HepG2 (cell line): ENCODE measurements around the gene RERE. TPM values are rescaled to one million over a fixed set of nuclear protein-coding genes. Genes with fewer than 3 reads are reported as not detected.
A peak's percentile ranks its signal among the peaks of the same experiment; 100 is the strongest.

ENCODE experiments used
- ARHGAP35 ChIP-seq: sonication (generic); formaldehyde crosslinking; IDR thresholded peaks from 2 replicates; pipeline ENCODE4 v1.9.0; 2022; ENCODE audit warnings: mild to moderate bottlenecking, inconsistent platforms, moderate library complexity, missing genetic modification reagents, borderline replicate concordance
- BHLHE40 ChIP-seq: IDR thresholded peaks from 2 replicates; pipeline ENCODE4 v1.6.1; 2011; ENCODE audit warnings: low read length, improper control_type of control experiment
- DDIT3 ChIP-seq: sonication (generic); formaldehyde crosslinking; IDR thresholded peaks from 2 replicates; pipeline ENCODE4 v1.4.0; 2020; ENCODE audit warnings: mild to moderate bottlenecking, missing genetic modification reagents
- FIP1L1 ChIP-seq: fragments of 200-400 bp; formaldehyde crosslinking; IDR thresholded peaks from 2 replicates; pipeline ENCODE4 v1.6.1; 2018; ENCODE audit warnings: low read depth, mild to moderate bottlenecking, low read length, moderate library complexity, borderline replicate concordance; ENCODE audit not compliant: insufficient read depth
- HOXA7 ChIP-seq: sonication (generic); formaldehyde crosslinking; IDR thresholded peaks from 2 replicates; pipeline ENCODE4 v1.8.1; 2022; ENCODE audit warnings: mild to moderate bottlenecking, missing genetic modification reagents, moderate library complexity
- MIXL1 ChIP-seq: IDR thresholded peaks from 2 replicates; pipeline ENCODE4 v1.6.1; 2016
- MTF2 ChIP-seq: sonication (generic); formaldehyde crosslinking; IDR thresholded peaks from 2 replicates; pipeline ENCODE4 v1.5.0; 2020; ENCODE audit warnings: missing genetic modification reagents, borderline replicate concordance
- NR2C2 ChIP-seq: sonication (generic); formaldehyde crosslinking; IDR thresholded peaks from 2 replicates; pipeline ENCODE4 v1.4.0; 2020; ENCODE audit warnings: missing genetic modification reagents, mild to moderate bottlenecking, moderate library complexity, borderline replicate concordance
- PAXIP1 ChIP-seq: sonication (generic); formaldehyde crosslinking; conservative IDR thresholded peaks from 2 replicates; pipeline ENCODE4 v1.4.0; 2020; ENCODE audit warnings: mild to moderate bottlenecking, missing genetic modification reagents, moderate library complexity
- PLSCR1 ChIP-seq: sonication (generic); formaldehyde crosslinking; IDR thresholded peaks from 2 replicates; pipeline ENCODE4 v1.5.0; 2020; ENCODE audit warnings: missing genetic modification reagents, mild to moderate bottlenecking, borderline replicate concordance
- POLR2G ChIP-seq: fragments of 200-400 bp; formaldehyde crosslinking; IDR thresholded peaks from 2 replicates; pipeline ENCODE4 v1.6.1; 2018; ENCODE audit warnings: mild to moderate bottlenecking, low read depth, low read length, moderate library complexity
- SRF ChIP-seq: IDR thresholded peaks from 2 replicates; pipeline ENCODE4 v1.6.1; 2011; ENCODE audit warnings: mild to moderate bottlenecking, low read depth, low read length, moderate library complexity
- STAT5B ChIP-seq: sonication (generic); formaldehyde crosslinking; IDR thresholded peaks from 2 replicates; pipeline ENCODE4 v1.4.0; 2020; ENCODE audit warnings: missing genetic modification reagents
- TFDP2 ChIP-seq: sonication (generic); formaldehyde crosslinking; IDR thresholded peaks from 2 replicates; pipeline ENCODE4 v1.4.0; 2020; ENCODE audit warnings: missing genetic modification reagents
- YEATS4 ChIP-seq: sonication (generic); formaldehyde crosslinking; IDR thresholded peaks from 2 replicates; pipeline ENCODE4 v1.4.0; 2020; ENCODE audit warnings: missing genetic modification reagents, borderline replicate concordance
- ZFP36L1 ChIP-seq: sonication (generic); formaldehyde crosslinking; IDR thresholded peaks from 2 replicates; pipeline ENCODE4 v1.8.0; 2022; ENCODE audit warnings: mild to moderate bottlenecking, missing genetic modification reagents, moderate library complexity
- ZNF205 ChIP-seq: IDR thresholded peaks from 2 replicates; pipeline ENCODE4 v1.6.1; 2018; ENCODE audit warnings: missing biosample characterization, missing genetic modification reagents
- ZNF326 ChIP-seq: sonication (generic); formaldehyde crosslinking; IDR thresholded peaks from 2 replicates; pipeline ENCODE4 v1.4.0; 2020; ENCODE audit warnings: missing genetic modification reagents, borderline replicate concordance
- ZNF460 ChIP-seq: sonication (generic); formaldehyde crosslinking; IDR thresholded peaks from 2 replicates; pipeline ENCODE4 v1.5.1; 2020; ENCODE audit warnings: missing genetic modification reagents, mild to moderate bottlenecking, borderline replicate concordance
- ZNF510 ChIP-seq: sonication (generic); formaldehyde crosslinking; IDR thresholded peaks from 2 replicates; pipeline ENCODE4 v1.4.0; 2020; ENCODE audit warnings: low read depth, mild to moderate bottlenecking, missing genetic modification reagents
- ZNF7 ChIP-seq: IDR thresholded peaks from 2 replicates; pipeline ENCODE4 v1.6.1; 2016; ENCODE audit warnings: missing biosample characterization, missing genetic modification reagents
- ZNF766 ChIP-seq: sonication (generic); formaldehyde crosslinking; IDR thresholded peaks from 2 replicates; pipeline ENCODE4 v1.5.0; 2020; ENCODE audit warnings: missing genetic modification reagents, borderline replicate concordance
- ZNF790 ChIP-seq: sonication (generic); formaldehyde crosslinking; IDR thresholded peaks from 2 replicates; pipeline ENCODE4 v1.8.0; 2022; ENCODE audit warnings: missing genetic modification reagents, mild to moderate bottlenecking, borderline replicate concordance
- ZNF878 ChIP-seq: sonication (generic); formaldehyde crosslinking; IDR thresholded peaks from 2 replicates; pipeline ENCODE4 v1.8.1; 2023; ENCODE audit warnings: mild to moderate bottlenecking, missing genetic modification reagents, moderate library complexity
- polyA plus RNA-seq, 8 experiments: library from polyadenylated mRNA; depleted of rRNA in 3 of 8; stranded (reverse) in 7 of 8; unstranded in 1 of 8; fragments of >200 nt; fragmentation: Illumina TruSeq in 4 of 8; extraction: Trizol in 4 of 8; gene quantifications; 2 replicates each; pipeline versions ENCODE4 v1.2.1 to v1.2.3, GENCODE V29; 2011 to 2016; ENCODE audit warnings: low read depth in 4 of 8, missing spikeins in 1 of 8, mixed read lengths in 1 of 8; ENCODE audit not compliant: insufficient read depth in 1 of 8
- total RNA-seq, 5 experiments: library from RNA; depleted of rRNA; stranded (reverse); fragments of >200 nt; fragmentation: Illumina TruSeq; extraction: Trizol; gene quantifications; 2 replicates each; pipeline ENCODE4 v1.2.3, GENCODE V29; 2016; ENCODE audit warnings: low read depth in 1 of 5

The RERE gene
- total and polyA plus RNA-seq, 2 of the 13 experiments (the other 11 are each of a cell fraction or from before 2014, with no cell fraction given), result 18.3 to 21.9 TPM

- no peak for TF ChIP-seq PLSCR1 (CRISPR knock-in tag)
- no peak for TF ChIP-seq BHLHE40
- TF ChIP-seq HOXA7 (CRISPR knock-in tag), result no peak
- no peak for TF ChIP-seq ZFP36L1
- TF ChIP-seq ZNF460 (CRISPR knock-in tag), result no peak
- no peak for TF ChIP-seq MTF2
- TF ChIP-seq TFDP2 (CRISPR knock-in tag), result 0 out of 2 replicates have a peak, but pooled peaks have one; percentile 27
- no peak for TF ChIP-seq FIP1L1
- TF ChIP-seq YEATS4 (CRISPR knock-in tag), result no peak
- TF ChIP-seq ZNF205 (CRISPR knock-in tag), result peak; percentile 49; the same call in 1 of the 2 replicates
- no peak for TF ChIP-seq ZNF7 (CRISPR knock-in tag)
- peak; percentile 62; the same call in 1 of the 2 replicates for TF ChIP-seq MIXL1 (CRISPR knock-in tag)
- TF ChIP-seq ZNF766 (CRISPR knock-in tag), result no peak
- no peak for TF ChIP-seq NR2C2 (CRISPR knock-in tag)
- TF ChIP-seq ZNF878 (CRISPR knock-in tag), result no peak
- TF ChIP-seq POLR2G, result no peak
- no peak for TF ChIP-seq DDIT3
- no peak for TF ChIP-seq SRF
- TF ChIP-seq PAXIP1 (CRISPR knock-in tag), result no peak
- TF ChIP-seq ZNF790, result no peak
- TF ChIP-seq STAT5B (CRISPR knock-in tag), result no peak
- no peak for TF ChIP-seq ZNF326 (CRISPR knock-in tag)
- 0 out of 2 replicates have a peak, but pooled peaks have one; percentile 42 for TF ChIP-seq ZNF510 (CRISPR knock-in tag)
- TF ChIP-seq ARHGAP35 (CRISPR knock-in tag), result no peak
These were observed 502.8 kb downstream of the RERE start (continued) for GRCh38 chr1:8314346-8315280.
